ENCODE results near the gene GNG7.
"Not testable (repeated sequence)": the region's sequence is repeated elsewhere in the genome, so short reads cannot be mapped to it uniquely, and the experiment has no call there.

GNG7 gene

GRCh38 chr19:2619076-2619475, 83.4 kb downstream of the GNG7 start:
- Mint-ChIP-seq H3K27me3 (no peaks in the 10 kb centered on the region), H3K27ac (peak overlapping the region; percentile 93), H3K4me3 (peak overlapping the region; percentile 54), H3K9me3 (no peaks in the 10 kb centered on the region), H3K4me1 (peaks cover 89% of the 10 kb centered on the region), H3K36me3 (peaks cover 7% of the 10 kb centered on the region)
- ATAC-seq = no peak

GRCh38 chr19:2618611-2619010, 83.9 kb downstream of the GNG7 start:
- Mint-ChIP-seq H3K4me3 (peak overlapping the region; percentile 54), H3K27me3 (no peaks in the 10 kb centered on the region)

GRCh38 chr19:2617393-2618165, 84.9 kb downstream of the GNG7 start:
- Mint-ChIP-seq H3K9me3 (no peaks in the 10 kb centered on the region), H3K27ac (peak overlapping the region; percentile 93), H3K4me1 (peaks cover 93% of the 10 kb centered on the region), H3K4me3 (no peak overlapping the region), H3K36me3 (peaks cover 7% of the 10 kb centered on the region), H3K27me3 (no peaks in the 10 kb centered on the region)
- no peak for ATAC-seq

More at GRCh38 chr19:2618611-2619010, 83.9 kb downstream of the GNG7 start:
- Mint-ChIP-seq H3K27ac (peak overlapping the region; percentile 93), H3K9me3 (no peaks in the 10 kb centered on the region), H3K4me1 (peaks cover 89% of the 10 kb centered on the region), H3K36me3 (peaks cover 7% of the 10 kb centered on the region)
- ATAC-seq = peak; percentile 47

- H3K4me1 Mint-ChIP-seq = peaks cover 93% of the 10 kb centered on the region
- no peak overlapping the region for H3K4me3 Mint-ChIP-seq
- H3K27ac Mint-ChIP-seq = peak overlapping the region; percentile 93
- H3K27me3 Mint-ChIP-seq = no peaks in the 10 kb centered on the region
- no peaks in the 10 kb centered on the region for H3K9me3 Mint-ChIP-seq
- ATAC-seq = peak; percentile 49
- peaks cover 7% of the 10 kb centered on the region for H3K36me3 Mint-ChIP-seq
These were observed 85.6 kb downstream of the GNG7 start for GRCh38 chr19:2616741-2617392.

- no peaks in the 10 kb centered on the region for H3K9me3 Mint-ChIP-seq
- peak overlapping the region; percentile 68 for H3K27ac Mint-ChIP-seq
- peaks cover 92% of the 10 kb centered on the region for H3K4me1 Mint-ChIP-seq
- H3K27me3 Mint-ChIP-seq = no peaks in the 10 kb centered on the region
- ATAC-seq = no peak
- peaks cover 7% of the 10 kb centered on the region for H3K36me3 Mint-ChIP-seq
- no peak overlapping the region for H3K4me3 Mint-ChIP-seq
These were observed 86.7 kb downstream of the GNG7 start for GRCh38 chr19:2615782-2616181.

GRCh38 chr19:2613507-2614295, 88.8 kb downstream of the GNG7 start:
- Mint-ChIP-seq H3K27ac (peak overlapping the region; percentile 68), H3K36me3 (peaks cover 7% of the 10 kb centered on the region), H3K4me1 (peaks cover 88% of the 10 kb centered on the region), H3K9me3 (no peaks in the 10 kb centered on the region), H3K4me3 (peak overlapping the region; percentile 43), H3K27me3 (no peaks in the 10 kb centered on the region)
- ATAC-seq = peak; percentile 56

GRCh38 chr19:2612619-2613249, 89.8 kb downstream of the GNG7 start:
- Mint-ChIP-seq H3K4me1 (peaks cover 88% of the 10 kb centered on the region), H3K9me3 (no peaks in the 10 kb centered on the region)

GRCh38 chr19:2611483-2612464, 90.7 kb downstream of the GNG7 start:
- peaks cover 81% of the 10 kb centered on the region for H3K4me1 Mint-ChIP-seq
- ATAC-seq = no peak
- H3K27ac Mint-ChIP-seq = peak overlapping the region; percentile 80
- peaks cover 7% of the 10 kb centered on the region for H3K36me3 Mint-ChIP-seq
- H3K4me3 Mint-ChIP-seq = peak overlapping the region; percentile 82
- no peaks in the 10 kb centered on the region for H3K9me3 Mint-ChIP-seq
- no peaks in the 10 kb centered on the region for H3K27me3 Mint-ChIP-seq

More at GRCh38 chr19:2612619-2613249, 89.8 kb downstream of the GNG7 start:
- ATAC-seq = no peak
- H3K4me3 Mint-ChIP-seq = peak overlapping the region; percentile 43
- no peaks in the 10 kb centered on the region for H3K27me3 Mint-ChIP-seq
- H3K27ac Mint-ChIP-seq = peak overlapping the region; percentile 68
- peaks cover 7% of the 10 kb centered on the region for H3K36me3 Mint-ChIP-seq

GRCh38 chr19:2610637-2611482, 91.6 kb downstream of the GNG7 start:
- Mint-ChIP-seq H3K36me3 (peaks cover 7% of the 10 kb centered on the region), H3K4me3 (peak overlapping the region; percentile 82), H3K27ac (peak overlapping the region; percentile 80), H3K27me3 (no peaks in the 10 kb centered on the region), H3K9me3 (no peaks in the 10 kb centered on the region), H3K4me1 (peaks cover 79% of the 10 kb centered on the region)
- peak; percentile 71 for ATAC-seq

GRCh38 chr19:2609389-2610116, 92.9 kb downstream of the GNG7 start:
- no peaks in the 10 kb centered on the region for H3K27me3 Mint-ChIP-seq
- H3K9me3 Mint-ChIP-seq = no peaks in the 10 kb centered on the region
- peaks cover 71% of the 10 kb centered on the region for H3K4me1 Mint-ChIP-seq
- H3K36me3 Mint-ChIP-seq = no peaks in the 10 kb centered on the region
- H3K27ac Mint-ChIP-seq = peak overlapping the region; percentile 80
- H3K4me3 Mint-ChIP-seq = peak overlapping the region; percentile 71
- ATAC-seq = peak; percentile 9

GRCh38 chr19:2609034-2609388, 93.5 kb downstream of the GNG7 start:
- Mint-ChIP-seq H3K4me3 (peak overlapping the region; percentile 71), H3K4me1 (peaks cover 66% of the 10 kb centered on the region), H3K27ac (peak overlapping the region; percentile 80)
- H3K36me3 Mint-ChIP-seq, H3K27me3 Mint-ChIP-seq, ATAC-seq, H3K9me3 Mint-ChIP-seq: not testable (repeated sequence)

GRCh38 chr19:2608602-2608922, 93.9 kb downstream of the GNG7 start:
- peaks cover under 1% of the 10 kb centered on the region for H3K36me3 Mint-ChIP-seq
- H3K9me3 Mint-ChIP-seq = no peaks in the 10 kb centered on the region
- no peaks in the 10 kb centered on the region for H3K27me3 Mint-ChIP-seq
- no peak for ATAC-seq
- H3K27ac Mint-ChIP-seq = peak overlapping the region; percentile 80
- peaks cover 62% of the 10 kb centered on the region for H3K4me1 Mint-ChIP-seq
- peak overlapping the region; percentile 71 for H3K4me3 Mint-ChIP-seq

All from stimulated activated memory B cell treated with anti-CD40 and anti-IgM and Interleukin-4, amounts not matched to agents 10 μg/mL and 1 μg/mL and 100 μg/mL, for 72 hours (primary cell).